ENCODE measurements around the gene PRDM15.

PRDM15 gene

GRCh38 chr21:41774467-41775148 lies 104.5 kb downstream of the PRDM15 start:
- Histone ChIP-seq H3K27me3 (ENCODE audit: insufficient read depth, low read length) (no peaks in the 10 kb centered on the region), H3K36me3 (ENCODE audit: insufficient read depth, low read length) (no peaks in the 10 kb centered on the region), H3K4me3 (ENCODE audit: low read depth, low read length) (no peak overlapping the region), H3K27ac (ENCODE audit: low read depth, low read length) (no peak overlapping the region), H2AFZ (ENCODE audit: low read length, unreplicated experiment) (no peak overlapping the region), H3K4me1 (ENCODE audit: control insufficient read depth, insufficient read depth, low read length, unreplicated experiment) (no peaks in the 10 kb centered on the region), H3K79me2 (ENCODE audit: control insufficient read depth, insufficient read depth, low read length, unreplicated experiment) (no peaks in the 10 kb centered on the region)

- Histone ChIP-seq H3K4me1 (ENCODE audit: control insufficient read depth, insufficient read depth, low read length, unreplicated experiment) (peaks cover 8% of the 10 kb centered on the region), H3K27me3 (ENCODE audit: insufficient read depth, low read length) (peaks cover 3% of the 10 kb centered on the region), H3K79me2 (ENCODE audit: control insufficient read depth, insufficient read depth, low read length, unreplicated experiment) (no peaks in the 10 kb centered on the region), H3K27ac (ENCODE audit: low read depth, low read length) (no peak overlapping the region), H3K36me3 (ENCODE audit: insufficient read depth, low read length) (no peaks in the 10 kb centered on the region), H3K4me3 (ENCODE audit: low read depth, low read length) (no peak overlapping the region), H2AFZ (ENCODE audit: low read length, unreplicated experiment) (no peak overlapping the region)
Observed at GRCh38 chr21:41772351-41773080, 106.6 kb downstream of the PRDM15 start.

- Histone ChIP-seq H3K4me3 (ENCODE audit: low read depth, low read length) (no peak overlapping the region), H3K4me1 (ENCODE audit: control insufficient read depth, insufficient read depth, low read length, unreplicated experiment) (peaks cover 13% of the 10 kb centered on the region), H3K36me3 (ENCODE audit: insufficient read depth, low read length) (no peaks in the 10 kb centered on the region), H3K79me2 (ENCODE audit: control insufficient read depth, insufficient read depth, low read length, unreplicated experiment) (no peaks in the 10 kb centered on the region), H2AFZ (ENCODE audit: low read length, unreplicated experiment) (no peak overlapping the region), H3K27ac (ENCODE audit: low read depth, low read length) (no peak overlapping the region), H3K27me3 (ENCODE audit: insufficient read depth, low read length) (peaks cover 13% of the 10 kb centered on the region)
Observed at GRCh38 chr21:41771625-41771945, 107.6 kb downstream of the PRDM15 start.

GRCh38 chr21:41770901-41771624 lies 108.1 kb downstream of the PRDM15 start:
- no peak overlapping the region for H3K27ac ChIP-seq (ENCODE audit: low read depth, low read length)
- no peak overlapping the region for H2AFZ ChIP-seq (ENCODE audit: low read length, unreplicated experiment)
- peaks cover 18% of the 10 kb centered on the region for H3K27me3 ChIP-seq (ENCODE audit: insufficient read depth, low read length)
- H3K79me2 ChIP-seq (ENCODE audit: control insufficient read depth, insufficient read depth, low read length, unreplicated experiment), result no peaks in the 10 kb centered on the region
- no peak overlapping the region for H3K4me3 ChIP-seq (ENCODE audit: low read depth, low read length)
- H3K36me3 ChIP-seq (ENCODE audit: insufficient read depth, low read length), result no peaks in the 10 kb centered on the region
- peaks cover 13% of the 10 kb centered on the region for H3K4me1 ChIP-seq (ENCODE audit: control insufficient read depth, insufficient read depth, low read length, unreplicated experiment)

- H3K27me3 ChIP-seq (ENCODE audit: insufficient read depth, low read length), result peaks cover 27% of the 10 kb centered on the region
- H3K4me3 ChIP-seq (ENCODE audit: low read depth, low read length), result no peak overlapping the region
- H3K36me3 ChIP-seq (ENCODE audit: insufficient read depth, low read length), result no peaks in the 10 kb centered on the region
- H3K4me1 ChIP-seq (ENCODE audit: control insufficient read depth, insufficient read depth, low read length, unreplicated experiment), result peaks cover 13% of the 10 kb centered on the region
- H2AFZ ChIP-seq (ENCODE audit: low read length, unreplicated experiment), result no peak overlapping the region
- no peaks in the 10 kb centered on the region for H3K79me2 ChIP-seq (ENCODE audit: control insufficient read depth, insufficient read depth, low read length, unreplicated experiment)
- H3K27ac ChIP-seq (ENCODE audit: low read depth, low read length), result no peak overlapping the region
Observed at GRCh38 chr21:41769933-41770332, 109.2 kb downstream of the PRDM15 start.

- peaks cover 27% of the 10 kb centered on the region for H3K27me3 ChIP-seq (ENCODE audit: insufficient read depth, low read length)
- H3K27ac ChIP-seq (ENCODE audit: low read depth, low read length), result no peak overlapping the region
- H3K4me3 ChIP-seq (ENCODE audit: low read depth, low read length), result no peak overlapping the region
- no peaks in the 10 kb centered on the region for H3K79me2 ChIP-seq (ENCODE audit: control insufficient read depth, insufficient read depth, low read length, unreplicated experiment)
- no peaks in the 10 kb centered on the region for H3K36me3 ChIP-seq (ENCODE audit: insufficient read depth, low read length)
- peaks cover 13% of the 10 kb centered on the region for H3K4me1 ChIP-seq (ENCODE audit: control insufficient read depth, insufficient read depth, low read length, unreplicated experiment)
- H2AFZ ChIP-seq (ENCODE audit: low read length, unreplicated experiment), result no peak overlapping the region
Observed at GRCh38 chr21:41769521-41769920, 109.6 kb downstream of the PRDM15 start.

- Histone ChIP-seq H3K4me3 (ENCODE audit: low read depth, low read length) (peak overlapping the region; percentile 63; the same call in 1 of the 2 replicates), H3K27me3 (ENCODE audit: insufficient read depth, low read length) (peaks cover 27% of the 10 kb centered on the region), H3K4me1 (ENCODE audit: control insufficient read depth, insufficient read depth, low read length, unreplicated experiment) (peaks cover 13% of the 10 kb centered on the region), H3K27ac (ENCODE audit: low read depth, low read length) (no peak overlapping the region), H2AFZ (ENCODE audit: low read length, unreplicated experiment) (no peak overlapping the region), H3K79me2 (ENCODE audit: control insufficient read depth, insufficient read depth, low read length, unreplicated experiment) (no peaks in the 10 kb centered on the region), H3K36me3 (ENCODE audit: insufficient read depth, low read length) (no peaks in the 10 kb centered on the region)
Observed at GRCh38 chr21:41769111-41769510, 110.0 kb downstream of the PRDM15 start.

GRCh38 chr21:41768437-41769042 lies 110.6 kb downstream of the PRDM15 start:
- H3K4me3 ChIP-seq (ENCODE audit: low read depth, low read length), result peak overlapping the region; percentile 63
- no peaks in the 10 kb centered on the region for H3K36me3 ChIP-seq (ENCODE audit: insufficient read depth, low read length)
- peaks cover 13% of the 10 kb centered on the region for H3K4me1 ChIP-seq (ENCODE audit: control insufficient read depth, insufficient read depth, low read length, unreplicated experiment)
- H3K79me2 ChIP-seq (ENCODE audit: control insufficient read depth, insufficient read depth, low read length, unreplicated experiment), result no peaks in the 10 kb centered on the region
- H3K27me3 ChIP-seq (ENCODE audit: insufficient read depth, low read length), result peaks cover 27% of the 10 kb centered on the region
- no peak overlapping the region; the same call in 1 of the 2 replicates for H3K27ac ChIP-seq (ENCODE audit: low read depth, low read length)
- H2AFZ ChIP-seq (ENCODE audit: low read length, unreplicated experiment), result peak overlapping the region; percentile 71

- H2AFZ ChIP-seq (ENCODE audit: low read length, unreplicated experiment), result peak overlapping the region; percentile 71
- H3K4me1 ChIP-seq (ENCODE audit: control insufficient read depth, insufficient read depth, low read length, unreplicated experiment), result peaks cover 13% of the 10 kb centered on the region
- H3K27ac ChIP-seq (ENCODE audit: low read depth, low read length), result no peak overlapping the region; the same call in 1 of the 2 replicates
- H3K36me3 ChIP-seq (ENCODE audit: insufficient read depth, low read length), result no peaks in the 10 kb centered on the region
- no peaks in the 10 kb centered on the region for H3K79me2 ChIP-seq (ENCODE audit: control insufficient read depth, insufficient read depth, low read length, unreplicated experiment)
- H3K4me3 ChIP-seq (ENCODE audit: low read depth, low read length), result peak overlapping the region; percentile 63
- H3K27me3 ChIP-seq (ENCODE audit: insufficient read depth, low read length), result peaks cover 27% of the 10 kb centered on the region
Observed at GRCh38 chr21:41767606-41768436, 111.3 kb downstream of the PRDM15 start.

Data from ACC112 (cell line).